Stimulated activated CD4-positive, alpha-beta T cell treated with anti-CD3 and anti-CD28 coated beads, Interleukin-2, amount 100 ng/mL, for 24 hours (primary cell): ENCODE data around the gene GATAD2B.
A peak's percentile ranks its signal among the peaks of the same experiment; 100 is the strongest.
"Not testable (repeated sequence)": the region's sequence is repeated elsewhere in the genome, so short reads cannot be mapped to it uniquely, and the experiment has no call there.

Source experiments
- DNase-seq, 2 donors: peaks; one replicate each; pipeline ENCODE4 v3.0.0-alpha.2; 2020

Gene GATAD2B

DNA sequence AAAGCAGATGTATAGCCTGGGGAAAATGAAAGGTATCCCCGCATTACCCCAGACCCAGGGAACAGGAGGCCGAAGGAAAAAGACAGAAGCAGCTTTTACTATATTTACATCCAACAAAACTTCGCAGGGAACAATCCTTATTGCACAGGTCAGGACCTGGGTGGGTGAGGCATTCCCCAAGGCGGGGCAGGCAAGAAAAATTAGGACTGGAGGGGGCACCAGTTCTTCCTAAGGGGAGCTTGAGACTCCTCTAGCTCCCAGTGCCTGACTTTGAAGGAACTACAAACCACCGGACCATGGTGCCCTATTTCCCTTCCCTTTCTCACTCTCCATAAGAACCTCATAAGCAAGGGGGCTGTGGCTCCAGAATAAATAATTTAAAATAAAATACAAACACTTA lies 6.7 kb upstream of the GATAD2B start:
- no peak for DNase-seq

DNA sequence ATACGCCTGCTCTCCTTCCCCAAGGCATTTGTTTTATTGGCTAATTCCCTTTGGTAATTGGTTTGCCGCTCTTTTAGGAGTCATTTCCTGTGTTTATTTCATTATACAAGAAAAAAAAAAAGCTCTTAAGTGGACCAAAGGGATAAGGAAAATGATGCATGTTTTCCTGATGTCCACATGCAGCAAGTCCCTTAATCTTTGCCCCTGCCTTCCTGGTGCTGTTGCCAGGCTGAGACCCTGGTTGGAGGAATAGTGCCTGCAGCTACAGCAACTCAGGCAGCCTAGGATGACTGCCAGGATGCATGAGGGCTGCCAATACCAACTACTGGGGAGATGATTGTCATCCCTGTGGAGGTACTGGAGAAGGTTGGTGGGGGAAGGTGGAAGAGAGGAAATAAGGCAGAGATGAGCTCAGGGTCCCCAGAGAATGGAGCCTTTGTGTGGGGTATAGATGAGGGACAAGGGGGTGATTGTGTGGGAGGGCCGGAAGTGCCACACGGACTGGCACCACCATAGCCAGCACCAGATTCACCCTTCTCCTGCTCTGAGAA lies 6.1 kb upstream of the GATAD2B start:
- DNase-seq: no peak

DNA sequence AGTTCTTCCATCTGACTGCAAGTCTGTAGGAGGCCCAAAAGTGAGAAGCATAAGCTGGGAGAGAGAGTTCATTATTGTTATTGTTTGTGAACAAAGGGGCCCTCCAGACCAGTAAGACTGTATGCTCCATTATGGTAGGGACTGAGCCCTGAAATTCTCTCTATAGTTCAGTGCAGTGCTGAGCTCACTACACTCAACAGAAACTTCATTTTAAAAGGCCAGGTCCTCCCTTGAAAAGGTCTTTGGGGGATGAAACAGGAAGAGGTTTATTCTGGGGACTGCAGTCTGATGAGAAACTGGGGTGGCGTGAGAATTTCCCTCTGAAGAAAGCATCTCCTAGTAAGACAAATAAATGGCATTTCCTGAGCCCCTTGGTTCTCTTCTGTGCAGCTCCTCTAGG lies 5.5 kb upstream of the GATAD2B start:
- DNase-seq: no peak

DNA sequence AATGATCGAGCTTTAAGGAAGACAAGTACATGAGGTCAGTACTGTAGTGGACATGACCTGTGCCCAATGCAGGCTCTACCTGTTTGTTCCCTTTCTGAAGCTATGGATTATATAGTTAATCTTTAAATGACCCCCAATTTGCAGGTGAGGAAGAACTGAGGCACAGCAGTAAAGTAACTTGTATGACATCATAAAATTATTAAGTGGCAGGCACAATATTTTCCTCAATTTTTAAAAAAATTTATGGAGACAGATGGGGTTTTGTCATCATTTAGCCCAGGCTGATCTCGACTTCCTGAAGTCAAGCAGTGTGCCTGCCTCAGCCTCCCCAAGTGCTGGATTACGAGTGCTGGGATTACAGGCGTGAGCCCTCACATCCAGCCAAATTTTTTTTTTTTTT lies 3.6 kb upstream of the GATAD2B start:
- DNase-seq: no peak

DNA sequence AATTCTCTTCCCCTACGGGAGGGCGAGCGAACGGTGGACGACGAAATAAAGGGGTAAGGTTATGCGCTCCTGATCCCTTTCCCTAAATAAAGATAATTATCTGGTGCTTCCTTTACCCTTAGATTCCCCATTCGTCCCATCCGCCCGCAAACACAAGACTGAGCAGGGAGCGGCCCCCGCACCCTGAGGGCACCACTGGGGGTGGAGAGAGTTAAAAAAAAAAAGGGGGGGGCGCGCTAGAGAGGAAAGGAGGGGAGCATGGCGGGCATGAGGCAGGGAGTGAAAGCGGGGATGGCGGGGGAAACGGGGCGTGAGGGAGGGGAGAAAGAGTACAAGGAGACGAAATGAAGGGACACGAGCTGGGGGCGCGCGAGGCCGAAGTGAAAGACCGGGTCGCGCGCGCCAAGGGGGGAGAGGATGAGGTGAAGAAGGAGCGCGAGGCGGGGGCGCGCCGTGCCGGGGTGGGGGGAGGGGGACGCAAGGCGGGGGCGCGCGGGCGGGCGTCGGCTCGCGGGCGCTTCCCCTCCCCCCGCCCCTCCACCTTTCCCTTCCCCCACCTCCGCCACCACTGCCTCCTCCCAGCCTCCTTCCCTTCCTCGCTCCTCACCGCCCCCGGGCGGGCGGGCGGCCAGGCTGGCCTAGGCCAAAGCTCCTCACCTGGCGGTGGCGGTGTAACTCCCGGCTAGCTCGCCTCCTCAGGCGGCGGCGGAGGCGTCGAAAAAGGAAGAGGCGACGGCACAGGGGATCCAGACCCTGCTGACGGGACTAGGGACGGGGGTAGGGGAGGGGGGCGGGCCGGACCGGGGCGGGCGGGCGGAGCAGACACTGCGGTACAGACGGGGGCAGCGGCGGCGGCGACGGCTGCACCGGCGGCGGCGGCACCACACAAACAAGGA lies 448 bp downstream of the GATAD2B start:
- peak; percentile 71 to 74 for DNase-seq

DNA sequence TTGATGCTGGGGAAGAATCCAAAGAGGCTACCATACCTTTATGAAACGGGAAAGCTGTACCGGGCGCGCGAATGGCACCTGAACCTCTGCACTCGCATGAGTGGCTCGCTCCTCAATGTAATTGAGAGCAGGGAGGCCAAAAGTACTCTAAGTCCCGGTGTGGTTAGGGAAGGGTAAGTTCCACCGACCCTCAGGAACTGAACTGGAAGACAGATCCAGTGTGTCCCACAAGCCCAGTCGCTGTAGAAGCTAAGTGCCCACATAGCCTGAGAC lies 1.0 kb downstream of the GATAD2B start:
- peak in 1 of 2 donors; percentile 34 for DNase-seq

DNA sequence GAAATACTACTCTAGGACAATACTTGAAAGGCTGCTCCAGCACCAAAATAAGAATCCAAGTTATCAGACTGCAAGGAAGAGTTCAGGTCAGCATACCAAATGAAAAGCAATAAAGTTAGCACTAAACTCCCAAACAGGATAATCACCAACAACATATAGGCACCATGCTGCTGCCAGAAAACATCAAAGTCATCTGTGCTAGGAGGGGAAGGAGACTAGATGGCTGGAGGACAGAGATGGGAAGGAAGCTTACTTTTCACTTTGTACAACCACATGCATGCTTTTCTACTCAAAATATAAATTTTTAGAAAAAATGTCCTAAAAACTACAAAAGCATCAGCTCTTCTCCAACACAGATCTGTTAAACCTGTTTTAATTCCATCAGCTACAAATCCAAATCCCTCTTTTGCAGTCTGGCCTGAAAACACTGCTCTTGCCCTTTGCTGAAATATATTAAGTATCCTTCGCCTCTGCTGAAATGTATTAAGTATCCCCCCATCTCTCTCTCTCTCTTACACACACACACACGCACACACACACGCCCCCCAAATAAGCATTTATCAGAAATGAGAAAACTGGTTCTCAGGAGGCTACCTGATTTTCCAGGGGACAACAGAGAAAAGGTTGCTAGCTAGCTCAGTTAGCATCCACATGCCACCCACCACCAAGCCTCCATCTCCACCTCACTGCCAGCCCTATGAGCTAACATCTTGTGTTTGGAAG lies 1.5 kb downstream of the GATAD2B start:
- DNase-seq: no peak

DNA sequence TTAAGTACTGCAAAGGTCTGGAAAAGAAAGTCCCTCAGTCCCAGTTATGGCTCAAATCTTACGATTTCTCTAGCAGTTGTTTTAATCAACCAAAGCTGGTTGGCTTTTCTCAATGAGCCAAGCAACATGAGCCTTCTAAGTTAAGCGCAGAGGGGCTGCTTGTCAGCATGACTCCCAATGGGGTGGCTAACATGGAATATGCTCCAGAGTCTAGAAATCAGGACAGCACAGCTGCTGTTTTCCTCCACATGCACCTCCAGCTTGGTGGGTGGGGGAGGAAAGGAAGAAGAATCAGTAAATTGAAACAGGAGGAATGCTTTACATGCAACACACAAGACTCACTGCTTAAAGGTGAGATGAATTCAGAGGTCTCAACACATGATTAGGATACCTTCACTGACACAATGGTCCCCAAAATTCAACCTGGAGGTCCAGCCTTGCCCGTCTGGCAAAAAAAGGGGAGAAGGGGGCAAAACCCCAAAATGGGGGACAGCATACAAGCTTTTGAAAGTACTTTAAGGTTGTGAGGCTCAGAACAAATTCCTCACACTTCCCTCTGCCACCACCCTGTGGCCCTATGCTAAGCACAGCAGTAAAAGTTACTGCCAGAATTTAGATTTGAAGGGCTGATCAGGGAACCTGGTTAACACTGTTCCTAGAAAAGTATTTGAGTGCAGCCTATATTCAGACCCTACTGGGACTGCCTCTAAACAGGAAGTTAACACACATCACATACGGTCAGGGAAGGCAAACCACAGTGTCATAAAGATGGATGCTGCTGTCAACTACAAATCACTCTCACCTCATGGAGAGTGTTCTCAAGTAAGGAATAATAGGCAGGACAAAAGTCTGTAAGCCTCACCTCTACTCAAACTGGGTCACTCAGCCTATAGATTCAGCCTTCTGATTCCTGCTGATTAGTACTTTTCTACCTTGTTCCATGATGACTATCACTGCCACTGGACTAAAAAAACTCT lies 2.6 kb downstream of the GATAD2B start:
- DNase-seq: no peak

DNA sequence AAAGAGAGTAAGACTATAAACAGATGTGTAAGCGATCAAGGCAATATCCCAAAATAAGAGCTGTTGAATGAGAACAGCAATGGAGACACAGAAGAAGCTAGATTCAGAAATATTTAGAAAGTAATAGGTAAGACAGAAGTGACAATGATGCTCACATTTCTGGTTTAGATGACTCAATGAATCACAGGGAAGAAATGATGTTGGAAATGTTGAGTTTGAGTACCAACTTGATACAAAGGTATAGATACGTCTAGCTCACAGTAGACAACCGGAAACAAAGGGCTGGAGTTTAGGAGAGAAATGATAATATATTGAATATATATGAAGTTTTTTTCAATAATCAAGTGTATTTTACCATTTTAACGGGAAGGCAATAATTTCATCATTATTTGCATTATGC lies 6.5 kb downstream of the GATAD2B start:
- DNase-seq: no peak

DNA sequence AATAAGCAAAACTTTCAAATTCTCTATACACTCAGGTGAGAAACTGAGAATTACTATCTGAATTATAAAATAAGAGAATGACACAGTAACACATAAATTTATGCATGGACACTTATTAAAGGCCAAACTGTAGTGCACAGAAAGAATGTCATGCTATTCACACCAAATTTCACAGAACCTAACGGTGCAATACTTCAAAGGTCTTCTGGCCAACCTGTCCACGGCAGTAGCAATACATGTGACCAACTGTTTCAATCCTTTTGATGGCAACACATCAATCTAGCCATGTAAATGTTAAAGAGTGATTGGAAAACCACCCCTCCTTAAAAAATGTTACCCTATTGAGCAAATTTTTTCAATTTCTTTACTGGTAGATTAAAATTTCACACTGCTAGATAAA lies 10.4 kb downstream of the GATAD2B start:
- DNase-seq: no peak

DNA sequence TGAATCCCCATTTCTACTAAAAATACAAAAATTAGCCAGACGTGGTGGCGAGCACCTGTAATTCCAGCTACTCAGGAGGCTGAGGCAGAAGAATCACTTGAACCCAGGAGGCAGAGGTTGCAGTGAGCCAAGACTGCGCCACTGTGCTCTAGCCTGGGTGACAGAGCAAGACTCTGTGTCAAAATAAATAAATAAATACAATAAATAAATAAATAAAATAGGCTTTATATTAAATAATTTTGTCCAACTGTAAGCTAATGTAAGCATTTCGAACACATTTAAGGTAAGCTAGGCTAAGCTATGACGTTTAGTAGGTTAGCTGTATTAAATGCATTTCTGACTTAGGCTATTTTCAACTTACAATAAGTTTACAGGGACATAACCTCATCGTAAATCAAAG lies 12.2 kb downstream of the GATAD2B start:
- not testable (repeated sequence) for DNase-seq

DNA sequence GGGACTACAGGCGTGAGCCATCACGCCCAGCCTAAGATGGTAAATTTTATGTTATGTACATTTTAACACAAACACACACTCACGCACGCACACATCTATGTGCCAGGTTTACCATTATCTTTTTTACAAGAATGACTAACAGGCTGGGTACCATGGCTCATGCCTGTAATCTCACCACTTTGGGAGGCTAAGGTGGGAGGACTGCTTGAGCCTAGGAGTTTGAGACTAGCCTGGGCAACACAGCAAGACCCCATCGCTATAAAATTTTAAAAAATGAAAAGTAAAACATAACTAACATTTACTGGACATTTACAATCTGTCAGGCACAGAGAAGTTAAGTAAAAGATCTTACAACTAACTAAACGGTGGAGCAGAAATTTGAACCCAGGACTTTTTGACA lies 14.7 kb downstream of the GATAD2B start:
- no peak for DNase-seq

DNA sequence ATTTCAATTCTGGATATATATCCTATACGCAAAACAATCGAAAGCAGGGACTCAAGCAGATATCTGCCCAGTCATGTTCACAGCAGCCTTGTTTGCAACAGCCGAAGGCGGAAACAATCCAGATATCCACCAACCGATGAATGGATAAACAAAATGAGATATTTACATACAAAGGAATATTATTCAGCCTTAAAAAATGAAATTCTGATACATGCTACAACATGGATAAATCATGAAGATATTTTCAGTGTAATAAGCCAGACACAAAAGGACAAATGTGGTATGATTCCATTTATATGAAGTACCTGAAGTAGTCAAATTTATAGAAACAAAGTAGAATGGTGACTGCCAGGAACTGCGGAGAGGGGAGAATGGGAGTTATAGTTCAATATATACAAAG lies 15.6 kb downstream of the GATAD2B start:
- DNase-seq: no peak

DNA sequence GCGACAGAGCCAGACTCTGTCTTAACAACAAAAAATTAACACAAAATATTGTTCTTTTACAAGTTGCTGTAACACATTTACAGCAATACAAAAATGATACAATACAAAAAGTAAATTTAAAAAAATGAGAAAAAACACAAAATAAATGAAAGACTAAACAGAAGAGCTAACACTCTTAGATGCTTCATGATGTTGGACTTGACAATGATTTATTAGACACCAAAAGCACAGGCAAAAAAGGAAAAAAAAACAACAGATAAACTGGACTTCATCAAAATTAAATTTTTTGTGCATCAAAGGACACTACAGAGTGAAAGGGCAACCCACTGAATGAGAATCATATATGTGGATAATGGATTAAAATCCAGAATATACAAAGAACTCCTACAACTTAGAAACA lies 16.4 kb downstream of the GATAD2B start:
- no peak for DNase-seq

DNA sequence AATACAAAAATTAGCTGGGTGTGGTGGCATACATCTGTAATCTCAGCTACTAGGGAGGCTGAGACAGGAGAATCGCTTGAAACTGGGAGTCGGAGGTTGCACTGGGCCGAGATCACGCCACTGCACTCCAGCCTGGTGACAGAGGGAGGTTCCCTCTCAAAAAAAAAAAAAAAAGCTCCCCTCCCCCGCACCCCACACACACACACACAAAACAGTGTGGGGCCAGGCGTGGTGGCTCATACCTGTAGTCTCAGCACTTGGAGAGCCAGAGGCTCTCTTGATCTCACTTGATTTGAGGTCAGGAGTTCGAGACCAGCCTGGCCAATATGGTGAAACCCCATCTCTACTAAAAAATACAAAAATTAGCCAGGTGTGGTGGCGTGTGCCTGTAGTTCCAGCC lies 16.9 kb downstream of the GATAD2B start:
- not testable (repeated sequence) for DNase-seq

DNA sequence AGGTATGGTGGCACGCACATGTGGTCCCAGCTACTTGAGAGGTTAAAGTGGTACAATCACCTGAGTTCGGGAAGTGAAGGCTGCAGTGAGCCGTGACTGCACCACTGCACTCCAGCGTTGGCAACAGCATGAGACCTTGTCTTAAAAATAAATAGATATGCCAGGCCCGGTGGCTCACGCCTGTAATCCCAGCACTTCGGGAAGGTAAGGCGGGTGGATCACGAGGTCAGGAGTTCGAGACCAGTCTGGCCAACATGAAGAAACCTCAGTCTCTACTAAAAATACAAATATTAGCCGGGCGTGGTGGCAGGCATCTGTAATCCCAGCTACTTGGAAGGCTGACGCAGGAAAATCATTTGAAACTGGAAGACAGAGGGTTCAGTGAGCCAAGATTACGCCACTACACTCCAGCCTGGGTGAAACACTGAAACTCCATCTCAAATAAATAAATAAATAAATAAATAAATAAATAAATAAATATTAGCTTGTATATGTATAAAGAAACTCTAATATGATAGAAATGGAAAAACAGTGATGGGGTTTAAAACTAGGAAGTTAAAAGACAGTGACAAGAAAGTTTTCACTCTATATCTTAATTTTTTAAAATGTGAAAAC lies 18.8 kb downstream of the GATAD2B start:
- DNase-seq: no peak

DNA sequence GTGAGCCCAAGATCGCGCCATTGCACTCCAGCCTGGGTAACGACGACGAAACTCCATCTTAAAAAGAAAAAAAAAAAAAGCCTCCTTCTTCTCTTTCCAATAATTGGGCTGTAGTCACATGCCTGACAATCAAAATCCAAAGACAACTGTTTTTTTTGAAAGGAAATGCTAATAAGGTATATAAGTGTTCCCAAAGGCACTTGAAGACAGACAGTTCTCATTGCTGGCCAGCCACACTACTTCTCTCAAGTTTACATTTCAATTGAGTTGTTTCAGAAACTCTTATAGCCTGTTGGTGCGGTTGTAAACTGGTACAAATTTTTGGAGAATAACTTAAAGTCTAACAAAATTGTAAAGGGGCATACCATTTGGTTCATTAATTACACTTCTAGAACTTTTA lies 23.3 kb downstream of the GATAD2B start:
- no peak for DNase-seq

DNA sequence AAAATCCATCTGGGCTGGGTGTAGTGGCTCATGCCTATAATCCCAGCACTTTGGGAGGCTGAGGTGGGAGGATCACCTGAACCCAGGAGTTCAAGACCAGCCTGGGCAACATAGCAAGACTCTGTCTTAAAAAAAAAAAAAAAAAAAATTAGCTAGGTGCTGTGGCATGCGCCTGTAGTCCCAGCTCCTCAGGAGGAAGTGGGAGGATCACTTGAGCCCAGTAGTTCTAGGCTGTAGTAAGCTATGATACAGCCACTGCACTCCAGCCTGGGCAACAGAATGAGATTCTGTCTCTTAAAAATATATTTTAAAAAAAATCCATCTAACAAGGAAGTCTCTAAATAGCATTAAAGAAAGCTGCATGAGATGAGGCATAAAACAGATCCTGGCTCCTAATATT lies 26.9 kb downstream of the GATAD2B start:
- DNase-seq: not testable (repeated sequence)

DNA sequence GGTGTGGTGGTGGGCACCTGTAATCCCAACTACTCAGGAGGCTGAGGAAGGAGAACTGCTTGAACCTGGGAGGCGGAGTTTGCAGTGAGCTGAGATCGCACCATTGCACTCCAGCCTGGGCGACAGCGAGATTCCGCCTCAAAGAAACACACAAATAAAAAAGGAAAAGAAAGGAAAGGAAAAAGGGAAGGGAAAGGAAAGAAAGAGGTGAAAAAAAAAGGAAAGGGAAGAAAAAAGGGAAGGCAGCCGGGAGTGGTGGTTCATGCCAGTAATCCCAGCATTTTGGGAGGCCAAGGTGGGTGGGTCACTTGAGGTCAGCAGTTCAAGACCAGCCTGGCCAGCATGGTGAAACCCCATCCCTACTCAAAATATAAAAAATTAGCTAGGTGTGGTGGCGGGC lies 31.7 kb downstream of the GATAD2B start:
- DNase-seq: not testable (repeated sequence)

DNA sequence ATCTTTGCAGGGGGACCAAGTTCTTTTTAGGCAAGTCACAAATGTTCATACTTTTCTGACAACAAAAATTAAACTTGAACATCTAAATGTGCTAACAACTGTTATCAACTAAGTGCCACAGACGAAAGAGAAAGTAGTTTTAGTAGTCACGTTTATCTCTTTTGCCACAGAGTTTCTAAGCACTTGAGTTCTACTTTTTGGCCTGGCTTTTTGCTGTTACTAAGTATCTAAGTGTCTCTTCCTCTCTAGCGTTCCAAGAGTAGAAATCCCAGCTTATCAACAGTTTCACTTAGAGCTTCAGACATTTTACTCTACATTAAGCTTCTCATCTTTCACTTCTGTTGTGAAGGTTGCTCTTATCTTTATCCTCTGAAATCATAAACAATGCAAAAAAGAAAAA lies 34.2 kb downstream of the GATAD2B start:
- DNase-seq: no peak

DNA sequence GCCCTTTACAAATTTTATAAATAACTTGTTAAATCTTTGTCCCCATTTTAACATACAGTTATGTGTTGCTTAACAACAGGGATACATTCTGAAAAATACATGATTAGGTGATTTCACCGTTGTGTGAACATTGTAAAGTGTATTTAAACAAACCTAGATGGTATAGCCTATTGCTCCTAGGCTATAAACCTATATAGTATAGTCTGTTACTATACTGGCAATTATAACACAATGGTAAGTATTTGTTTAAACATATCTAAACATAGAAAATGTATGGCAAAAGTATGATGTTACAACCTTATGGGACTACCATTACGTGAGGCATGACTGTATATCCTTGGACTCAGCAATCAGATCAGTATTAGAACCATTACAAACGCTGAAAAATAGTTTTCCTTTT lies 36.6 kb downstream of the GATAD2B start:
- DNase-seq: no peak

DNA sequence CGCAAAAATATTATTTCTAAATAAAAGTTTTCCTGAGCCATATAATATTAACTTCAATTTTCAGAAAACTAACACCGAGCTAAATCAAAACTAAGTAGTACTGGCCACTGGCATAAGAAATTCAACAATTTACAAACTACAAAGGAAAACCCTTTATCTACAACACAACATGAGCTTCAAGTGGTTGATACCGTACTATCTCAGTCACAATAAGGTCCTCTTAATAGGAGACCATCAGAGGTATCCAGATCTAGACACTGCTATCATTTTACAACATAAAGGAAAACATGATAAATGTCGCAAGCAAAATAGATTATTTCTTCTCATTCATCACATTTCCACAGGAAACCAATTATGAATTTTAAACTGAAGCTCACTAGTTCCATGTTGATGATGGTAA lies 39.5 kb downstream of the GATAD2B start:
- no peak for DNase-seq
